Astrocyte (in vitro differentiated cells and primary cell): ENCODE data around the gene HLA-DQB1. TPM values are rescaled to one million over a fixed set of nuclear protein-coding genes. Genes with fewer than 3 reads are reported as not detected.

Source experiments
- DNase-seq: peaks from one replicate; pipeline ENCODE4 v3.0.0-alpha.2; 2010; ENCODE audit warnings: low read depth
- FAIRE-seq: peaks from 2 replicates; lab custom pipeline; 2011; peaks lifted over from hg19 to GRCh38; lab: Jason Lieb, UNC
- H2AFZ ChIP-seq: 2 replicates; pipeline ENCODE4 v1.6.0; 2012; ENCODE audit warnings: low read depth, low read length, inconsistent platforms
- H3K27ac ChIP-seq: 2 replicates; pipeline ENCODE4 v1.5.1; 2011; ENCODE audit warnings: low read depth, low read length, inconsistent platforms
- H3K27me3 ChIP-seq: 2 replicates; pipeline ENCODE4 v1.6.0; 2011; ENCODE audit warnings: low read length, inconsistent platforms; ENCODE audit not compliant: insufficient read depth
- H3K36me3 ChIP-seq: 2 replicates; pipeline ENCODE4 v1.5.1; 2011; ENCODE audit warnings: low read length, inconsistent platforms; ENCODE audit not compliant: insufficient read depth
- H3K4me1 ChIP-seq: 2 replicates; pipeline ENCODE4 v1.5.1; 2011; ENCODE audit warnings: low read length, inconsistent platforms; ENCODE audit not compliant: insufficient read depth
- H3K4me2 ChIP-seq: 2 replicates; pipeline ENCODE4 v1.6.0; 2012; ENCODE audit warnings: low read length, inconsistent platforms
- H3K4me3 ChIP-seq: 2 replicates; pipeline ENCODE4 v1.5.1; 2011; ENCODE audit warnings: low read depth, mild to moderate bottlenecking, low read length, inconsistent platforms; ENCODE audit not compliant: insufficient read depth
- H3K79me2 ChIP-seq: 2 replicates; pipeline ENCODE4 v1.6.0; 2012; ENCODE audit warnings: mild to moderate bottlenecking, low read length, inconsistent platforms; ENCODE audit not compliant: insufficient read depth
- H3K9ac ChIP-seq: 2 replicates; pipeline ENCODE4 v1.6.0; 2012; ENCODE audit warnings: mild to moderate bottlenecking, low read length, inconsistent platforms
- H3K9me3 ChIP-seq: 2 replicates; pipeline ENCODE4 v1.5.1; 2012; ENCODE audit warnings: low read depth, mild to moderate bottlenecking, low read length, inconsistent platforms; ENCODE audit not compliant: insufficient read depth
- H4K20me1 ChIP-seq: 2 replicates; pipeline ENCODE4 v1.6.0; 2012; ENCODE audit warnings: low read length, inconsistent platforms; ENCODE audit not compliant: insufficient read depth
- H3K27ac Mint-ChIP-seq: one replicate; pipeline ENCODE4 v1.8.0; 2021; ENCODE audit warnings: mild to moderate bottlenecking, mixed read lengths; ENCODE audit not compliant: unreplicated experiment
- H3K27me3 Mint-ChIP-seq: one replicate; pipeline ENCODE4 v1.8.0; 2021; ENCODE audit warnings: low read depth, mixed read lengths; ENCODE audit not compliant: unreplicated experiment
- H3K36me3 Mint-ChIP-seq: one replicate; pipeline ENCODE4 v1.8.0; 2021; ENCODE audit warnings: low read depth, mixed read lengths; ENCODE audit not compliant: unreplicated experiment
- H3K4me1 Mint-ChIP-seq: one replicate; pipeline ENCODE4 v1.8.0; 2021; ENCODE audit warnings: low read depth, mixed read lengths; ENCODE audit not compliant: unreplicated experiment
- H3K4me3 Mint-ChIP-seq: one replicate; pipeline ENCODE4 v1.8.0; 2021; ENCODE audit warnings: mild to moderate bottlenecking, moderate library complexity, mixed read lengths; ENCODE audit not compliant: unreplicated experiment
- H3K9me3 Mint-ChIP-seq: one replicate; pipeline ENCODE4 v1.8.0; 2021; ENCODE audit warnings: mild to moderate bottlenecking, mixed read lengths; ENCODE audit not compliant: unreplicated experiment
- CTCF ChIP-seq: IDR thresholded peaks from 2 replicates; pipeline ENCODE4 v1.5.1; 2011; ENCODE audit warnings: low read depth, mild to moderate bottlenecking, inconsistent platforms, low read length, moderate library complexity; ENCODE audit not compliant: insufficient read depth
- EZH2 ChIP-seq: IDR thresholded peaks from 2 replicates; pipeline ENCODE4 v1.6.1; 2012; ENCODE audit warnings: mild to moderate bottlenecking, low read length, inconsistent platforms; ENCODE audit not compliant: insufficient read depth
- total RNA-seq: library from RNA; stranded (reverse); gene quantifications from 2 replicates; pipeline ENCODE4 v1.2.1, GENCODE V29; 2021

Gene HLA-DQB1
- total RNA-seq, 1 donor from 2014 or later: 3.7 TPM

GRCh38 chr6:32668226-32668747, 1.8 kb upstream of the HLA-DQB1 start:
- DNase-seq (no peak), FAIRE-seq (no peak)
- Histone ChIP-seq H3K4me2 (no peak overlapping the region), H3K27ac (no peak overlapping the region), H2AFZ (no peak overlapping the region), H4K20me1 (no peaks in the 10 kb centered on the region), H3K36me3 (no peaks in the 10 kb centered on the region), H3K9me3 (no peaks in the 10 kb centered on the region), H3K9ac (no peak overlapping the region), H3K27me3 (no peaks in the 10 kb centered on the region), H3K4me1 (no peaks in the 10 kb centered on the region), H3K4me3 (no peak overlapping the region), H3K79me2 (no peaks in the 10 kb centered on the region)
- peaks cover 18% of the 10 kb centered on the region for H3K27me3 Mint-ChIP-seq
- no peak overlapping the region for H3K4me3 Mint-ChIP-seq
- no peak for TF ChIP-seq EZH2
- TF ChIP-seq CTCF: no peak
- no peaks in the 10 kb centered on the region for H3K4me1 Mint-ChIP-seq
- no peaks in the 10 kb centered on the region for H3K36me3 Mint-ChIP-seq
- H3K27ac Mint-ChIP-seq: no peak overlapping the region
- peaks cover 6% of the 10 kb centered on the region for H3K9me3 Mint-ChIP-seq

GRCh38 chr6:32665661-32666060, 796 bp downstream of the HLA-DQB1 start:
- H3K79me2 ChIP-seq: no peaks in the 10 kb centered on the region
- no peak overlapping the region for H3K4me2 ChIP-seq
- H3K9me3 ChIP-seq: no peaks in the 10 kb centered on the region
- H3K27me3 ChIP-seq: no peaks in the 10 kb centered on the region
- H3K9me3 Mint-ChIP-seq: peaks cover 7% of the 10 kb centered on the region
- H3K27ac ChIP-seq: no peak overlapping the region
- H3K4me1 ChIP-seq: no peaks in the 10 kb centered on the region
- peak overlapping the region; percentile 52 for H3K4me3 Mint-ChIP-seq
- no peak overlapping the region for H3K27ac Mint-ChIP-seq
- no peaks in the 10 kb centered on the region for H3K4me1 Mint-ChIP-seq
- H3K36me3 Mint-ChIP-seq: no peaks in the 10 kb centered on the region
- no peak overlapping the region for H3K4me3 ChIP-seq
- H2AFZ ChIP-seq: no peak overlapping the region
- H3K36me3 ChIP-seq: no peaks in the 10 kb centered on the region
- TF ChIP-seq EZH2: no peak
- TF ChIP-seq CTCF: no peak
- FAIRE-seq: no peak
- DNase-seq: no peak
- no peak overlapping the region for H3K9ac ChIP-seq
- H3K27me3 Mint-ChIP-seq: peaks cover 31% of the 10 kb centered on the region
- no peaks in the 10 kb centered on the region for H4K20me1 ChIP-seq

GRCh38 chr6:32664827-32665362, 1.6 kb downstream of the HLA-DQB1 start:
- no peaks in the 10 kb centered on the region for H4K20me1 ChIP-seq
- H3K4me2 ChIP-seq: no peak overlapping the region
- no peaks in the 10 kb centered on the region for H3K79me2 ChIP-seq
- H3K9me3 ChIP-seq: no peaks in the 10 kb centered on the region
- no peak overlapping the region for H3K27ac Mint-ChIP-seq
- no peaks in the 10 kb centered on the region for H3K36me3 ChIP-seq
- no peak for DNase-seq
- peaks cover 5% of the 10 kb centered on the region for H3K9me3 Mint-ChIP-seq
- H3K27ac ChIP-seq: no peak overlapping the region
- H3K4me1 ChIP-seq: no peaks in the 10 kb centered on the region
- no peaks in the 10 kb centered on the region for H3K4me1 Mint-ChIP-seq
- no peaks in the 10 kb centered on the region for H3K27me3 ChIP-seq
- no peak for FAIRE-seq
- H3K9ac ChIP-seq: no peak overlapping the region
- no peak overlapping the region for H3K4me3 ChIP-seq
- no peak overlapping the region for H2AFZ ChIP-seq
- peak overlapping the region; percentile 62 for H3K4me3 Mint-ChIP-seq
- no peaks in the 10 kb centered on the region for H3K36me3 Mint-ChIP-seq
- no peak for TF ChIP-seq CTCF
- no peak for TF ChIP-seq EZH2
- H3K27me3 Mint-ChIP-seq: peaks cover 38% of the 10 kb centered on the region
